Omental fat pad (tissue), 4 donors: ENCODE results near the gene ZNF654. TPM values are rescaled to one million over a fixed set of nuclear protein-coding genes. Genes with fewer than 3 reads are reported as not detected.
A peak's percentile ranks its signal among the peaks of the same experiment; 100 is the strongest.

ENCODE experiments used
- ATAC-seq: fragments of 150-250 bp; one replicate; pipeline ENCODE4 v1.9.1; 2016; ENCODE audit warnings: mild to moderate bottlenecking, moderate library complexity; ENCODE audit not compliant: low FRiP score
- DNase-seq: peaks from one replicate; pipeline ENCODE4 v3.0.0-alpha.2; 2019; ENCODE audit warnings: low spot score
- CTCF ChIP-seq, 3 donors: fragments of 450-650 bp; IDR thresholded peaks; one replicate each; pipeline ENCODE4 v1.5.1; 2016 to 2017; ENCODE audit warnings: antibody characterized with exemption in 3 of 3, mild to moderate bottlenecking in 3 of 3, moderate library complexity in 2 of 3
- total RNA-seq, 4 donors: library from RNA; depleted of rRNA; stranded (reverse); fragments of >200 nt; gene quantifications; one replicate each; pipeline ENCODE4 v1.1.0, GENCODE V29; 2016

The ZNF654 gene
- total RNA-seq, 4 donors from 2014 or later = 12.5 to 19.2 (median 16.0) TPM

- ATAC-seq (no peak), DNase-seq (no peak)
- TF ChIP-seq CTCF (IDR thresholded peaks at IDR 0.05) = no peak
Measured at GRCh38 chr3:88084097-88084501, 25.0 kb downstream of the ZNF654 start.

GRCh38 chr3:88090681-88091080, 31.6 kb downstream of the ZNF654 start:
- no peak for TF ChIP-seq CTCF (IDR thresholded peaks at IDR 0.05)
- DNase-seq = no peak
- no peak for ATAC-seq

GRCh38 chr3:88092270-88092669, 33.2 kb downstream of the ZNF654 start:
- ATAC-seq = no peak
- DNase-seq = no peak
- TF ChIP-seq CTCF (IDR thresholded peaks at IDR 0.05) = no peak

GRCh38 chr3:88093266-88093665, 34.2 kb downstream of the ZNF654 start:
- no peak for ATAC-seq
- no peak for DNase-seq
- no peak for TF ChIP-seq CTCF (IDR thresholded peaks at IDR 0.05)

- TF ChIP-seq CTCF (IDR thresholded peaks at IDR 0.05) = no peak
- no peak for ATAC-seq
- DNase-seq = no peak
Measured at GRCh38 chr3:88101142-88101541, 42.1 kb downstream of the ZNF654 start.

GRCh38 chr3:88105325-88105724, 46.3 kb downstream of the ZNF654 start:
- ATAC-seq = peak; percentile 44
- no peak for DNase-seq
- no peak for TF ChIP-seq CTCF (IDR thresholded peaks at IDR 0.05)

GRCh38 chr3:88112289-88112688, 53.2 kb downstream of the ZNF654 start:
- peak; percentile 78 for ATAC-seq
- TF ChIP-seq CTCF (IDR thresholded peaks at IDR 0.05) = no peak
- DNase-seq = no peak
